ENCODE results near the gene GDPD4.

Gene GDPD4

DNA sequence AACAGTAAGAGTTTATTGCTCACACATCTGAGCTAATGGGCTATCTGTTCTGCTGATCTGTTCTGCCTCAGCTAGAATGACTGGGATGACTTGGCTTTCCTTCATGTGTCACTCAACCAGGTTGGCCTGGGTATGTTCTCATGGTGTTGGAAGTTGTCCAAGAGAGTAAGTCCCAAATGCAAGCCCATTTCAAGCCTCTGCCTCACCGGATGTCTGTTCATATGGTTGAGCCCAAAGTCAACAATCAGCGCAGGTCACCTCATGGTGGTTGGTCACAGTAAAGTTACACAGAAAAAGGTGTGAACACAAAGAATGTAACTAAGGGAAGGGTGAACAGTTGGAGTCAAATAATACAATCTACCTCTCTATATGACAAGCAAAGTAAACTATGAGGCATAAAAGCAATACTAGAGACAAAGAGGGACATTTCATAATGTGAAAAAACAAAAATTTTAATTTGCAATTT is 1.9 kb downstream of the GDPD4 start:
- no peak for DNase-seq (ENCODE audit: low read depth)

DNA sequence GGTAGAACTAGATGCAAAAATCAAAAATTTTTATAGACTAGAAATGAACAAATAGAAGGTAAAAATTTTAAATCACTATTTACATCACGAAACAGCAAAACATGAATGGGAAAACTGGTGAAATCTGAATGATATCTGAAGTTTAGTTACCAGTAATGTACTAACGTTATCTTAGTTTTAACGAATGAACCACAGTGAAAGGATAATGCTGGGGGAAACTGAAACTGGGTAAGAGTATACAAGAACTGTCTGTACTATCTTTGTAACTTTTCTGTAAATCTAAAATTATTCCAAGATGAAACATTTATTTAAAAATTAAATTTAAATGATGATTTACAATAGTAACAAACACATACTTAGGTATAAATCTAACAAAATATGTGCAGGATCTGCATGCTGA is 7.4 kb downstream of the GDPD4 start:
- no peak for DNase-seq (ENCODE audit: low read depth)

DNA sequence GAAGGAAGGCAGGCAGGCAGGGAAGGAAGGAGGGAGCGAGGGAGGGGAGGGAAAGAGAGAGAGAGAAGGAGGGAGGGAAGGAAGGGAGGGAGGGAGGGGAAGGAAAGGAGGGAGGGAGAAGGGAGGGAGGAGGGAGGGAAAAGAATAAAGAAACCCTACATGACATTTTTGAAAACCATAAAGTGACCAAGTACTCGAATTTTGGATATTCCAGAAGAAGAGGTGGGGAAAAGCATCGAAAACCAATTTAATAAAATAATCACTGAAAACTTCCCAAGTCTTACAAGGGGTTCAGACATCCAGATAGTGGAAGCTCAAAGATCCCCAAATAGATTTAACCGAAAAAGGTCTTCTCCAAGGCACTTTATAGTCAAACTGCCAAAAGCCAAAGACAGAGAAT is 11.7 kb downstream of the GDPD4 start:
- no peak for DNase-seq (ENCODE audit: low read depth)

DNA sequence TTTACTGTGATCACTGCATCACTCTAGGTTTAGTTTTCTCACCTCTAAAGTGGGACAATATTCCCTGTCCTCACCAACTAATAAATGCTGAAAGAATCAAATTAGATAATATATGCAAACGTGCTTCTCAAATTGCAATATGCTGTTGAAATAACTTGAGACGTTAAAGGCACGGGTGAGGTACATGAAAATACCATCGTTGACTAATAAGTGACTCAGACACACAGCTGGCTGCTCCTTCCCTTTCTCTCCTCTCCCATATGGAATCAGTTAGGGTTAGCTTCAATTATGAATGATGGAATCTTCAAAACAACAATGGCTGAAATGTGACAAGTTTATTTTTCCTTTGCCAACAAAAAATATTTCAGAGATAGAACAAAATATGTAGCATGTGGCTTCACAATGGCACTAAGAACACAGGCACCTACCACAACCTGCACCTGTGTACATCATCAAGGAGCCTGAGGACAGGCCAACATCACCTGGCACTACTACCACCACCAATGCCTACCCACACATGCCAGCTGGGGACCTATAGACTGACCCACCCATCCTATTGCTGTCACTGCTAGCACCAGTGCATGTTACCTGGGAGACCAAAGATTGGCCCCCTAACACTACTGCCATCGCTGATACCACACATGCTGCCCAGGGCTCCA is 13.7 kb downstream of the GDPD4 start:
- peak; percentile 82 for DNase-seq (ENCODE audit: low read depth)

DNA sequence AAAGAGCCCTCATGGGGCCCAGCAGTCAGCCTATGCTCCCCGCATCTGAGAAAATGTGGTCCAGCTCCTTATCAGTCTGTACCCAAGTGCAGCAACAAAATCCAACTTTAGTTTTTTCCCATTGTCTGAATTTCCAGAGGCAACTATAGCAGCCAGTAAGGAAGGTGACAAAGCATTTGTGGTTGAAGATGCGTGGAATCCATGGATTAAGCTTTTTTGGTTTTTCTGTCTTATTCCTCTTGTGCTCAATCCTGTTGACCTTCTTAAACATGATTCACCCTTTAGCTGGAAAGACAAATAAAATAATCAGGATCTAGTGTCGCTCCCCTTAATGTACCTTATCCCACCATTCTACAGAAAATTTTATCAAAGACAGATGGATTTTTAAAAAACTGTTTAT is 14.3 kb downstream of the GDPD4 start:
- no peak for DNase-seq (ENCODE audit: low read depth)

DNA sequence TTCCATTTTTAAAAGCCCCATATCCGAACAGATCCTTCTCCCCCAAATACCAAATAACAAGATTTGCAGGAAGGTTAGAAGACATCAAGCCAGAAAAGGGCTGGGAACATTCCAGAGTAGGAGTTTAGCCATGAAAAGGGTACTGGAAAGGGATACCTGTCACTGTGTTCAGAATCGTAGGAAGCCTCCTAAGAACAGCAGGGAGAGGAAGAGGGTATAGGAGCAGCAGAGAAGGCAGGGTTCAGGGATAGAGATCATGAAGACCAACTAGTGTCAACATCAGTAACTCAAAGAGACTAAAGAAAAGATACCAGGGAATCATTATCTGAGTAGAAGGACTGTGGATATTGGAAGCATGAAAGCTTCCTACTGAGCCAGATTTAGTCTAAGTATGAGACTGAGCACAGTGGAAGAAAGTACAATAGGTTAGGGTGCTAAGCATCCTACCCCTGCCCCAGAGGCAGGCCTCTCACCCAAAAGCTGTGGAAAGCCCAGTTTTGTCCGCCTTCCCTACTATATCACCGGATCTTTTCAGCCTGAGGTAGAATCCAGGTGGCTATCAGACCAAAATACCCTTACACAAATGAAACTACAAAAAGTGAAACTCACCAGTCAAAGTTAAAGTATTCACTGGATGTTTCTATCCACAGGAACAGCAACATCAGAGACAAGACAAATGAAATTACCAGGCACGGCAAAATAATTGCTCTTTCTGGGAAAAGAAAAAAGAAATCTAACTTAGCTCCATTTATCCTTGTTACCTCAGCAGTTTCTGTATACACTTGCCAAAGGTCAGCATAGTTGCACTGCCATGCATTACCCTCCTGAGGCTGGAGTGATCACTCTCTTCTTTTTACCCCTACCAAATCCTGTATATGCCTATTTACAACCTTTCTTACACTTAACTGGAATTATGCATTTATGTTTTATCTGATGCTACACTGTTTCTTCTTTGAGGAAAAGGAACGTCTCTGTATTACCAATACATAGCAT is 16.7 kb downstream of the GDPD4 start:
- no peak for DNase-seq (ENCODE audit: low read depth)

DNA sequence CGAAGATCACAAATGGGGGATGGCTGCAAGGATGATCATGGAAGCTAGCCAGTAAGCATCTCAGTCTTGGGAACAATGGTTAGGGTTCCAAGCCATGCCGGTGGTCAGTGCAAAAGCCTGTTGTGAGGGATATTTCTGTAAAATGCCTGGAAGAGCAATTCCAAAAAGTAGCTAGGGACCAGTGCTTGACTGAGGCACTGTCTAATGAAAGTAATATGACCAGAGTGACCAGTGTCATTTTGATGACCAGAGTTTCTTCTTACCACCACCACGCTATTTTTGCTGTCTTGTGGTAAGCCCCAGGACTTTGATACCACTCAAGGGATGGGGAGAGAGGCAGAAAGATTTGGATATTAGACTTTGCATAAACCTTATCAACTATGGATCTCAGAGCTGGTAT is 18.4 kb downstream of the GDPD4 start:
- DNase-seq (ENCODE audit: low read depth), result no peak

DNA sequence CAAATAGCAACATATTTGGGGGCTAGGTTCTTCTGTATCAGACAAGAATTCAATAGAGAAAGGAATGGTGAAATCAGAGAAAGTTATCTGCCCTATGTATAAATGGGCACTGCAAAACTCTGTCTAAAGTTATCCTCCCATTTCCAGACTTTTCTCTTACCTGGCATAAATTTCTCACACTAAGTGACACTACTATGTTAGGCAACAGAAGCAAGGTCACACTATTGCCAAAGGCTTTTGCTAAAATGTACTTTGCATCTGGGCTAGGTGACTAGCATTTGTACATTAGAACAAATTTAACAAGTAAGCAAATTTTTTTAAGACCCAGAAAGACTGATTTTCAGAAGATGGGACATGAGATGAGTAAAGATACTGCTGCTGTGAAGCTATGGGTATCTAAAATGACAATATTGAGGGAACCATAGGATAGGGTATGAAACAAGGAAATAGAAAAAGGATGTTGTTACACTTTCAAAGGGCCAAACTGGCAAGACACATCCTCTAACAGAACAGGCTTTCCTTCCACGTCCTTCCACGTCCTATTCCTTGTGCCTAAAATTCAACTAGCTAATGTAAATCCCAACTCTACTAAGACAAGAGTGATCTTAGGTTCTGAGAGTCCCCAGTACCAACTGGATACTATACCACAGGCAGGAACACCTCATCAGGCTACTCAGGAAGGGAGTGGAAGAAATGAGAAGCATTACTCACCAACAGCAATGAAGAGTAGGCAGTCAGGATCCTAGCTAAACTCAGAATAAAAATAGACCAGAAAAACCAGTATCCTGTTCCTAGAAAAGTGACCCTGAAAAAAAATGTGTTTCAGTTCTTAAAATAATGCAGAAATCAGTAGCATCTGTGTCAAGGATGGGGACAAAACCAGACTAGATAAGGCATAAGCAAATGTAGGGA is 22.6 kb downstream of the GDPD4 start:
- DNase-seq (ENCODE audit: low read depth), result no peak

DNA sequence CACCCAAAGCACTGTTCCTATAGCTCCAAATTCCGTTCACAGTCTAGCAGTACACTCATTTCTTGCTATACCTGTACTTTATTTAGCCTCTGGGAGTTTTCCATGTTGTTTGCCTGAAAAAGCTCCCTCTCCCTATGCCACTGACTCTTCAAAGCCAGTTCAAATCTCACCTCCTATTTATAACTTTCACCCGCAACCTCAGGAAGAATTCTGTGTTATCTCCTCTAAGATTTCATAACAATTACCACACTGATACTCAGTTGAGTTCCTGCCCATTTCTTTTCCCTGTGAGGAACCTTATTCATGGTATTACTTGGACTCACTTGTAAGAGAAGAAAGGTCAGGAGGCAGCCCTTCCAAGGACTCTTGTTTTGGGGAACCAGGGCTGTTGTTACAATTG is 25.2 kb downstream of the GDPD4 start:
- no peak for DNase-seq (ENCODE audit: low read depth)

DNA sequence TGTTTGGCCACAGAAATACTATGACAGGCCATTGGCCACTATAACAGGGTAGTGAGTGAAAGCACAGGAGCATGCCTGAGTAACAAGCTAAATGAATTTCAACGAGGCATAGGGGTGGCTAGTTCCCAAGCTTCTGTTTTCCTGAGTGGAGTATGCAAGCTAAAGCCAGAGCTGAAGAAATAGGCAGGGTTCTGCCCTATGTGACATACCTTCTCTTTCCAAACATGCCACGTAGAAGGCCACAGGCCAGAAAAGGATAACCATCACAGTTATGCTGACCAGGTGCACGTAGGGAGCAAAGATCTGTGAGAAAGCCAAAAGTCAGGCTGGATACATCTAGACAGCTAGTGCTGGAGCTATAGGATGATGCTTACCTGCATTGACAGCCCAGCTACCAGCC is 30.6 kb downstream of the GDPD4 start:
- DNase-seq (ENCODE audit: low read depth), result no peak

DNA sequence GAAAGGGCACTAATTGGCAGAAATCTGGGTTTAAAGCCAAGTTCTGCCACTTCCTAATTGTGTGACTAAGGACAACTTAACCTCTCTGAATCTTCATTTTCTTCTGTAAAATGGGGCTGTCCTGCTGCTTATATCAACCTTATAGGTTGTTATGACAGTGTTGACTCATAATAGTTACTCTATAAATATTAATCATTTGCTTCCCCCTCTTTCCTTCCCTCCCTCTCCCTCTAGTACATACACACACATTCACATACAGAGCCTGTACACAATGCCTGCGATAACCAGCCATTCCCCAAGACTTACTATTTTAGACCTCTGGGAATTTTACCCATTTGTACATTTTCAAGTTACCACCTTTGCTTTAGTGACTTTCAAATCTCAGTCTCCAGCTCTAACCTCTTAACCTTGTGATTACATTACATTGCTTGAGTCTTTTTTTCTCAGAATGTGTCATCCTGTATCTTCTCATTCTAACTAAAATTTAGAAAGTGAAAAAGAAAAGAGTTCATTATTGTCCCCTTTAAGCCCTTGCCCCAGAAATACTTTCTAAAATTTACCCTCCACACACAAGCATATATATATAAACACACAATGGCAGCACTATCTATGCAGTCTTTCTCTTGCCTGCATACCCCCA is 31.9 kb downstream of the GDPD4 start:
- no peak for DNase-seq (ENCODE audit: low read depth)

DNA sequence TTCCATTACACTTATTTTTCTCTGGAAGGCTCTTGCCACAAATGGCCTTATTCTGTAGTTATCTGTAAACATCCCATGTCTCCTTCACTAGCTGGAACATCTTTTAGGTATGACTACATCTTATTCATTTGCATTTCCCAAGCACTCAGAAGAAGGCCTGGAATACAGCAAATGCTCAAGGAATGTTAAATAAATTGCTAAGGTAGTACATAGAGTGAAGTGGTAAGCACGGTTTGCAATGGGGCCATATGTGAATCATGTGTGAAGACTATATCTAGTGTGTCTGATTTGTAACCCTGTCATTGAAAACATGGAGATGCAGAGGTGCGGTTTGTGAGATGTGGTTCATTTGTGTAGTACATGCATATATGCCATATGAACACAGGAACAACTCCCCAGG is 33.5 kb downstream of the GDPD4 start:
- peak; percentile 62 for DNase-seq (ENCODE audit: low read depth)

DNA sequence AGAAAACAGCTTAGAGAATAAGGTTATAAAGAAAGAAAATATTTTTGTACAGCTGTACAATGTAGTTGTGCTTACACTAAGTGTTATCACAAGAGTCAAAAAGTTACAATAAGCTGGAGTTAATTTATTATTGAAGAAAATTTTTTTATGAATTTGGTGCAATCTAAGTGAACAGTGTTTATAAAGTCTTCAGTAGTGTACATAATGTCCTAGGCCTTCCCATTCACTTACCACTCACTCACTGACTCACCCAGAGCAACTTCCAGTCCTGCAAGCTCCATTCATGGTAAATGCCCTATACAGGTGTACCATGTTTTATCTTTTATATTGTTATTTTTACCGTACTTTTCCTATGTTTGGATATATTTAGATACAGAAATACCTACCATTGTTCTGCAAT is 34.7 kb downstream of the GDPD4 start:
- no peak for DNase-seq (ENCODE audit: low read depth)

DNA sequence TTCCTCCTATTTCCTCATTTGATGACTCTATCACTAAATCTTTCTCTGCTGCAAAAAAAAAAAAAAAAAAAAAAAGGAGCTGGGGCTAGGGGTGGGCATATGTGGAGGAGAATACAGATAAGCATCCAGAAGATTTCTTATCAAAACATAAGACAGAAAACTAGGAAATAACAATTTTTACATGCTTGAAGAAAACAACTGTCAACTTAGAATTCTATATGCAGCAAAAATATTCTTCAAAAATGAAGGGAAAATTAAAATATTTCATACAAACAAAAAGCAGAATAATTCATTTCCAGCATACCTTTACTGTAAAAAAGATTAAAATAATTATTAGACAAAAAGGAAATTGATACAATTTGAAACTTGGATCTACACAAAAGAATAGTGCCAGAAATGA is 38.7 kb downstream of the GDPD4 start:
- no peak for DNase-seq (ENCODE audit: low read depth)

DNA sequence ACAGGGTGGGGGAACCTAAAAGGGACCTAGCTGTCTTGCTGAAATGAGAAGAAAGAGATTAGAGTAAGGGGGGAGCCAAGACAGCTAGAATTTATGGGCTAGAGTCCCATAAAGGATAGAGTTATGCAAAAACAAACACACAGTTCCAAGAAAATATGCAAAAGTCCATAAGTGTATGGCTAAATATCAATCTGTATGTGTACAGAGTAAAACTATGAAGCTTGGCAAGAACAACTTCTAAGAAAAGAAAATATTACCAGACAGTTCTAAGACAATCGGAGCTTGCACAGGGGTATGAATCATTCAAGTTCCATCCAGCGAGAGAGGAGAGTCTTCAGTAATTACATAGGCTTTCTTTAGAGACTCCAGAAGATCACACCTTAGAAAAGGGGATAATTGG is 41.8 kb downstream of the GDPD4 start:
- DNase-seq (ENCODE audit: low read depth), result no peak

DNA sequence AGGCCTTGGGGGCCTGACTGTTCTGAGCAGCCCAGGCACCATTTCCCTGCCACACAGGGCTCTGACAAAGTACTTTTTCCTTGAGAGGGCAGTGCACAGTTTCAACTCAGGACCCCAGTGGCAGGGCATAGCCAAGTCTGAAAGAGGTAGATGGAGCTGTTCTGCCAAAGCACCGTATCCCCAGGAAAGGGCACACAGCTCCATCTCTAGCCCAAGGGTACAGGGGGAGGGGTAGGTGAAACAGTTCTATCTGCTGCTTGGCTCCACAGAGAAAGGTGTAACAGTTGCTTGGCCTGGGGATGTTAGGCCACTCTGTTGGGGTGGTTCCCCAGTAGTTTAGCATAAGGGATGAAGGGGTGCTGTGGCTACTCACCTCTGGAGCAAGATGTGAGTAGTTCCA is 47.8 kb downstream of the GDPD4 start:
- DNase-seq (ENCODE audit: low read depth), result no peak

DNA sequence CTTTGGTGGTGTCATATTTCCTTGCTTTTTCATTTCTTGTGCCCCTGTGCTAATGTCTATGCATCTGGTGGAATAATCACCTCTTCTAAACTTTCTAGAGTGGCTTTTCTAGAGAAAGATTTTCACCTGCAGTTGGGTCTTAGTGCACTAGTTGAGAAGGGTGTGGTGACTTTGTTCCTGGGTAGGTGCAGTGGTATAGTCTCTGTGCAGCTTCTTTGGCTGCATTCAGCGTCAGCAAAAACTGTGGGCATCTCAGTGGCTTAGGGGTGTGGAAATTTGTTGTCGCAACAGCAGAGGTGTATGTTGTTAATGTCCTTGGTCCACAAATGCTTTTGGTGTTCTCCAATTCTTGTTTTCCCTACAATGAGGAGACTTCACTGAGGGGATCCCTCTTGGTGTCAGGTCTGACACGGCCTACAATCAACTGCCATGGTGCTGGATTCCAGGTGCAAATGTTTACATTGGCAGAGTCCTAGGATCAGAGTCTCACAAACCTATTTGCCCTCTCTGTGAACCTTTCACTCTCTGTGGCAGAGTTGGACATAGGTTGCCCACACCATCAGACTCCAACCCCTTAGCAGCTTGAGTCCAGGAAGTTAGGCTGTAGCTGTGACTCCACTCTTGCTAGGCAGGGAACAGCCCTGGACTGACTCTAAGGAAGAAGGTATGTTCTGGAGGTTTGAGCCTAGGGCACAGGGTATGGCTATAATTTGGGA is 48.8 kb downstream of the GDPD4 start:
- DNase-seq (ENCODE audit: low read depth), result no peak

DNA sequence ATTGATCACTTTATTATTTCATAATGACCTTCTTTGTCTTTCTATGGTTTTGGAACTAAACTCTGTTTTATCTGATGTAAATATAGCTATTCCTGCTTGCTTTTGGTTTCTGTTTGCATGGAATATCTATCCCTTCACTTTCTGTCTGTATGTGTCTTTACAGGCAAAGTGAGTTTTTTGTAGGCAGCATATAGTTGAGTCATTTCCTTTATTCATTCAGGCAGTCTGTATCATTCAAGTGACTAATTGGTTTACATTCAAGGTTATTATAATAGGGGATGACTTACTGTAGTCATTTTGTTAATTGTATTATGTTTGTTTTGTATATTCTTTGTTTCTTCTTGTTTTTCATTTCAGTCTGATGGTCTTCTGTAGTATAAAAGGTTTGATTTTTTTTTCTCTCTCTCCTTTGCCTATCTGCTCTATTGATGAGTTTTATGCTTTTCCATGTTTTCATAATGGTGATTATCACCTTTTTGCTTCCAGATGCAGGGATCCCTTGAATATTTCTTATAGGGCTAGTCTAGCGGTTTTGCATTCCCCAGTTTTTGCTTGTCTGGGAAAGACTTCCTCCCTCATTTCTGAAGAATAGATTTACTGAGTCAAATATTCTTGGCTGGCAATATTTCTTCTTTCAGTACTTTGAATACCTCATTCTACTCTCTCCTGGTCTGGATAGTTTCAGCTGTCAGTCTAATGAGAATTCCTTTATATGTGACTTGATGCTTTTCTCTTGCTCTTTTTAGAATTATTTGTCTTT is 50.4 kb downstream of the GDPD4 start:
- DNase-seq (ENCODE audit: low read depth), result no peak

DNA sequence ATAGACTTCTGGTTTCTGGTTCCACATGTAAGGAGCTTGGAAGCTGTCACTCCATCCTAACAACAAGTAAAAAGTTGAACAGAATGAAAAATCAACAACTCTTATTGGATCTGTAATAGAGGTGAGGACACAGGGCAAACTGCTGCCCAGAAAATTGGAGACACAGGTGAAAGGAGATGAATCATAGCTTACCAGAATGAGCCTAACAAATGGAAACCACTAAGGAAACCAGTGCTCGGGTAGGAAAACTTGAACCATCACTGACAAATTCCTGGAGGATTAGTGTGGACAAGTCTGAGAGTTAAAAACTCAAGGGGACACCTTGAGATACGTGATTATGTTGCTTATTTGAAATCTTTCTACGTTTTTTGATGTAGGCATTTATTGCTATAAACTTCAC is 52.1 kb downstream of the GDPD4 start:
- DNase-seq (ENCODE audit: low read depth), result no peak

DNA sequence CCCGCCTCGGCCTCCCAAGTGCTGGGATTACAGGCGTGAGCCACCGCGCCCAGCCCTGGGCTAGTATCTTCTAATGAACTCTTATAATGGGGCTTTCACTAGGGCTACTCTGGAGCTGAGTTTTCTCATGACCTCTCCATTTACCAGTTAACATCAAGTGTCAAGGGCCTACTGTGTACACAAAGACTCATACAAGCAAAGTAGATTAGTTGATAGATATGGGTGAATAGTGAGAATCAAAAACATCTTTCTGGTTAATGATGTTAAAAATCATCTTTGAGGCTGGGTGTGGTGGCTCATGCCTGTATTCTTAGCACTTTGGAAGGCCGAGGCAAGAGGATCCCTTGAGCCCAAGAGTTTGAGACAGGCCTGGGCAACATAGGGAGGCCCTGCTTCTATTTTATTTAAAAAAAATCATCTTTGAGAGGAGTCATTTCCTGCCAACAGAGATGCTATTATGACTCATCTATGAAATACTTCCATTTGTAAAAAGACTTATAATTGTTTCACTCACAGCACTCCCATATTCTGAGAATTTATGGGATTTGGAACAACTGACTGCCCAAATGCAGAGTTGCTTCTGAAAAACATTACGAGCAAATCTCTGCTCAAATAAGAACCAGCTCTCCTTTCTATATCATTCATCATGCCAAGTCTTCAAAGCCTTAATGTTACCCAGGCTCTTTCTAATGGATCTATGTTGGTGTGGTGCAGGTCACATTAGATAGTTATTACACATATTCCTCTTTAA is 57.0 kb downstream of the GDPD4 start:
- DNase-seq (ENCODE audit: low read depth), result peak; percentile 88
